HG02759 (cell line): Measurements from ENCODE around the gene CACNB4.

Experiments used
- ATAC-seq: cut with Tn5 transposase; IDR thresholded peaks from one replicate; pipeline ENCODE4 v1.9.1; 2021; ENCODE audit warnings: mild to moderate bottlenecking, moderate library complexity; ENCODE audit not compliant: unreplicated experiment

The CACNB4 gene

GRCh38 chr2:152089238-152089637, 9.6 kb downstream of the CACNB4 start:
- no peak for ATAC-seq

GRCh38 chr2:152088006-152088405, 10.8 kb downstream of the CACNB4 start:
- ATAC-seq: no peak

- no peak for ATAC-seq
These were observed 12.6 kb downstream of the CACNB4 start for GRCh38 chr2:152086231-152086630.

GRCh38 chr2:152084076-152084475, 14.8 kb downstream of the CACNB4 start:
- ATAC-seq: no peak

GRCh38 chr2:152083202-152083875, 15.5 kb downstream of the CACNB4 start:
- ATAC-seq: no peak

- peak; percentile 88 for ATAC-seq
These were observed 20.2 kb downstream of the CACNB4 start for GRCh38 chr2:152078662-152079061.

GRCh38 chr2:152078023-152078422, 20.8 kb downstream of the CACNB4 start:
- no peak for ATAC-seq

- no peak for ATAC-seq
These were observed 23.3 kb downstream of the CACNB4 start for GRCh38 chr2:152075461-152076050.

GRCh38 chr2:152072011-152072410, 26.8 kb downstream of the CACNB4 start:
- ATAC-seq: no peak

GRCh38 chr2:152071518-152071917, 27.3 kb downstream of the CACNB4 start:
- no peak for ATAC-seq

GRCh38 chr2:152071092-152071491, 27.8 kb downstream of the CACNB4 start:
- ATAC-seq: peak; percentile 73

GRCh38 chr2:152068226-152068625, 30.6 kb downstream of the CACNB4 start:
- ATAC-seq: no peak

GRCh38 chr2:152067823-152068222, 31.0 kb downstream of the CACNB4 start:
- ATAC-seq: no peak

GRCh38 chr2:152065945-152066344, 32.9 kb downstream of the CACNB4 start:
- ATAC-seq: no peak

- no peak for ATAC-seq
These were observed 34.8 kb downstream of the CACNB4 start for GRCh38 chr2:152064001-152064400.

GRCh38 chr2:152063325-152063924, 35.4 kb downstream of the CACNB4 start:
- no peak for ATAC-seq

- peak; percentile 92 for ATAC-seq
These were observed 36.4 kb downstream of the CACNB4 start for GRCh38 chr2:152062125-152063091.

GRCh38 chr2:152061383-152061782, 37.5 kb downstream of the CACNB4 start:
- no peak for ATAC-seq

GRCh38 chr2:152058655-152059054, 40.2 kb downstream of the CACNB4 start:
- no peak for ATAC-seq

- ATAC-seq: no peak
These were observed 42.4 kb downstream of the CACNB4 start for GRCh38 chr2:152056418-152056817.
